BJ (cell line): ENCODE data around the gene BPIFB4. TPM values are rescaled to one million over a fixed set of nuclear protein-coding genes. Genes with fewer than 3 reads are reported as not detected.
"Not testable (repeated sequence)": the region's sequence is repeated elsewhere in the genome, so short reads cannot be mapped to it uniquely, and the experiment has no call there.

ENCODE experiments used
- CTCF ChIA-PET: fragments of 350-600 bp; formaldehyde crosslinking; extraction: SDS; loops from one replicate; lab custom pipeline; 2021; ENCODE audit warnings: antibody characterized with exemption, inconsistent platforms; lab: Yijun Ruan, JAX
- POLR2A ChIA-PET: fragments of 300-600 bp; sonication (Branson Sonifier 250); formaldehyde crosslinking; extraction: SDS; loops from one replicate; lab custom pipeline; 2021; ENCODE audit warnings: antibody characterized with exemption; lab: Charles Lee
- DNase-seq: peaks from one replicate; pipeline ENCODE4 v3.0.0-alpha.2; 2011; ENCODE audit warnings: low read depth
- H3K27me3 ChIP-seq: 2 replicates; pipeline ENCODE4 v1.6.0; 2011; ENCODE audit warnings: low read length; ENCODE audit not compliant: control insufficient read depth, insufficient read depth
- H3K36me3 ChIP-seq: 2 replicates; pipeline ENCODE4 v1.5.1; 2011; ENCODE audit warnings: low read length; ENCODE audit not compliant: control insufficient read depth, insufficient read depth
- H3K4me3 ChIP-seq: 2 replicates; pipeline ENCODE4 v1.5.1; 2011; ENCODE audit warnings: low read depth, mild to moderate bottlenecking, control low read depth, low read length
- CTCF ChIP-seq: IDR thresholded peaks from 2 replicates; pipeline ENCODE4 v1.5.1; 2011; ENCODE audit warnings: low read depth, mild to moderate bottlenecking, control low read depth, inconsistent platforms, low read length, moderate library complexity; ENCODE audit not compliant: insufficient read depth
- polyA plus RNA-seq: library from polyadenylated mRNA; depleted of rRNA; stranded (reverse); fragments of >200 nt; gene quantifications from 2 replicates; pipeline ENCODE4 v1.2.3, GENCODE V29; 2011

The BPIFB4 gene
- polyA plus RNA-seq, 1 experiment: not detected

GRCh38 chr20:33105316-33105924 lies 26.0 kb downstream of the BPIFB4 start:
- ChIA-PET POLR2A (interaction anchor here (0.7 kb wide), 1 partner anchor 157 kb away, joined by 3 read pairs; no protein-coding TSS in a partner anchor), CTCF (no interaction called here)
- Histone ChIP-seq H3K36me3 (no peaks in the 10 kb centered on the region), H3K27me3 (peaks cover 2% of the 10 kb centered on the region; the same call in 1 of the 2 replicates), H3K4me3 (no peak overlapping the region)
- DNase-seq: no peak
- no peak for TF ChIP-seq CTCF

GRCh38 chr20:33106058-33106620 lies 26.7 kb downstream of the BPIFB4 start:
- CTCF ChIA-PET: not testable (repeated sequence)

GRCh38 chr20:33108661-33109060 lies 29.2 kb downstream of the BPIFB4 start:
- no peak overlapping the region for H3K4me3 ChIP-seq
- no peaks in the 10 kb centered on the region for H3K36me3 ChIP-seq
- ChIA-PET CTCF (no interaction called here), POLR2A (no interaction called here)
- DNase-seq: no peak
- no peaks in the 10 kb centered on the region; the same call in 1 of the 2 replicates for H3K27me3 ChIP-seq
- no peak for TF ChIP-seq CTCF

More at GRCh38 chr20:33106058-33106620, 26.7 kb downstream of the BPIFB4 start:
- H3K36me3 ChIP-seq, H3K27me3 ChIP-seq, DNase-seq, POLR2A ChIA-PET, H3K4me3 ChIP-seq: not testable (repeated sequence)

GRCh38 chr20:33110147-33110825 lies 30.8 kb downstream of the BPIFB4 start:
- DNase-seq: no peak
- Histone ChIP-seq H3K27me3 (no peaks in the 10 kb centered on the region; the same call in 1 of the 2 replicates), H3K4me3 (no peak overlapping the region), H3K36me3 (no peaks in the 10 kb centered on the region)
- CTCF ChIA-PET: no interaction called here
- POLR2A ChIA-PET: no interaction called here
- no peak for TF ChIP-seq CTCF

GRCh38 chr20:33111306-33111705 lies 31.9 kb downstream of the BPIFB4 start:
- CTCF ChIA-PET: no interaction called here

More at GRCh38 chr20:33111306-33111705, 31.9 kb downstream of the BPIFB4 start:
- Histone ChIP-seq H3K36me3 (no peaks in the 10 kb centered on the region), H3K27me3 (no peaks in the 10 kb centered on the region; the same call in 1 of the 2 replicates), H3K4me3 (no peak overlapping the region)
- POLR2A ChIA-PET: no interaction called here
- TF ChIP-seq CTCF: no peak
- no peak for DNase-seq
